HL-60 (cell line): ENCODE measurements around the gene CSGALNACT2.

Experiments used
- GABPA ChIP-seq: IDR thresholded peaks from 2 replicates; pipeline ENCODE4 v1.6.1; 2012; ENCODE audit warnings: low read depth
- POLR2AphosphoS5 ChIP-seq: IDR thresholded peaks from 2 replicates; pipeline ENCODE4 v1.6.1; 2012; ENCODE audit warnings: low read depth
- TF ChIP-seq, protein P1 (sequence below): IDR thresholded peaks from one replicate; pipeline ENCODE4 v1.5.1; 2011; ENCODE audit warnings: low read length, control low read depth, inconsistent platforms; ENCODE audit not compliant: insufficient read depth
- TF ChIP-seq, protein P2 (sequence below): IDR thresholded peaks from 2 replicates; pipeline ENCODE4 v1.6.1; 2012; ENCODE audit warnings: low read depth; ENCODE audit not compliant: insufficient replicate concordance

DNA sequence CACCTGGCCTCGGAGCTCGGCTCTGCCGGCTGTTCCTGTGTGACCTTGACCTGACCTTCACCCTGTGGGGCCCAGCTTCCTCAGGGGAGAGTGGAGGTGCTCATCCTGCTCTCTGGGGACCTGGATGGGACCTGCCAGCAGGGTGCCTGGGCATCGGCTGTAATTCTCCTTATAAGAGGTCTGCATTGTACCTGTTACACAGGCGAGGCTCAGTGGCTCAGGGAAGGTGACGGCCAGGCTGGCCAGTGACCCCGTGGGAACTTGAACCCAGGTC lies 32.4 kb upstream of the CSGALNACT2 start:
- TF ChIP-seq, protein P1, sequence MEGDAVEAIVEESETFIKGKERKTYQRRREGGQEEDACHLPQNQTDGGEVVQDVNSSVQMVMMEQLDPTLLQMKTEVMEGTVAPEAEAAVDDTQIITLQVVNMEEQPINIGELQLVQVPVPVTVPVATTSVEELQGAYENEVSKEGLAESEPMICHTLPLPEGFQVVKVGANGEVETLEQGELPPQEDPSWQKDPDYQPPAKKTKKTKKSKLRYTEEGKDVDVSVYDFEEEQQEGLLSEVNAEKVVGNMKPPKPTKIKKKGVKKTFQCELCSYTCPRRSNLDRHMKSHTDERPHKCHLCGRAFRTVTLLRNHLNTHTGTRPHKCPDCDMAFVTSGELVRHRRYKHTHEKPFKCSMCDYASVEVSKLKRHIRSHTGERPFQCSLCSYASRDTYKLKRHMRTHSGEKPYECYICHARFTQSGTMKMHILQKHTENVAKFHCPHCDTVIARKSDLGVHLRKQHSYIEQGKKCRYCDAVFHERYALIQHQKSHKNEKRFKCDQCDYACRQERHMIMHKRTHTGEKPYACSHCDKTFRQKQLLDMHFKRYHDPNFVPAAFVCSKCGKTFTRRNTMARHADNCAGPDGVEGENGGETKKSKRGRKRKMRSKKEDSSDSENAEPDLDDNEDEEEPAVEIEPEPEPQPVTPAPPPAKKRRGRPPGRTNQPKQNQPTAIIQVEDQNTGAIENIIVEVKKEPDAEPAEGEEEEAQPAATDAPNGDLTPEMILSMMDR, result no peak
- no peak for TF ChIP-seq GABPA
- TF ChIP-seq POLR2AphosphoS5, result no peak
- TF ChIP-seq, protein P2, sequence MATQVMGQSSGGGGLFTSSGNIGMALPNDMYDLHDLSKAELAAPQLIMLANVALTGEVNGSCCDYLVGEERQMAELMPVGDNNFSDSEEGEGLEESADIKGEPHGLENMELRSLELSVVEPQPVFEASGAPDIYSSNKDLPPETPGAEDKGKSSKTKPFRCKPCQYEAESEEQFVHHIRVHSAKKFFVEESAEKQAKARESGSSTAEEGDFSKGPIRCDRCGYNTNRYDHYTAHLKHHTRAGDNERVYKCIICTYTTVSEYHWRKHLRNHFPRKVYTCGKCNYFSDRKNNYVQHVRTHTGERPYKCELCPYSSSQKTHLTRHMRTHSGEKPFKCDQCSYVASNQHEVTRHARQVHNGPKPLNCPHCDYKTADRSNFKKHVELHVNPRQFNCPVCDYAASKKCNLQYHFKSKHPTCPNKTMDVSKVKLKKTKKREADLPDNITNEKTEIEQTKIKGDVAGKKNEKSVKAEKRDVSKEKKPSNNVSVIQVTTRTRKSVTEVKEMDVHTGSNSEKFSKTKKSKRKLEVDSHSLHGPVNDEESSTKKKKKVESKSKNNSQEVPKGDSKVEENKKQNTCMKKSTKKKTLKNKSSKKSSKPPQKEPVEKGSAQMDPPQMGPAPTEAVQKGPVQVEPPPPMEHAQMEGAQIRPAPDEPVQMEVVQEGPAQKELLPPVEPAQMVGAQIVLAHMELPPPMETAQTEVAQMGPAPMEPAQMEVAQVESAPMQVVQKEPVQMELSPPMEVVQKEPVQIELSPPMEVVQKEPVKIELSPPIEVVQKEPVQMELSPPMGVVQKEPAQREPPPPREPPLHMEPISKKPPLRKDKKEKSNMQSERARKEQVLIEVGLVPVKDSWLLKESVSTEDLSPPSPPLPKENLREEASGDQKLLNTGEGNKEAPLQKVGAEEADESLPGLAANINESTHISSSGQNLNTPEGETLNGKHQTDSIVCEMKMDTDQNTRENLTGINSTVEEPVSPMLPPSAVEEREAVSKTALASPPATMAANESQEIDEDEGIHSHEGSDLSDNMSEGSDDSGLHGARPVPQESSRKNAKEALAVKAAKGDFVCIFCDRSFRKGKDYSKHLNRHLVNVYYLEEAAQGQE, result no peak
